SHP77 treated with DMSO at 0.1 percent for 48 hours (cell line): ENCODE data around the gene CACNG3.

Experiments used
- DNase-seq: peaks from one replicate; lab custom pipeline; 2025; lab: John Stamatoyannopoulos, UW

The CACNG3 gene

DNA sequence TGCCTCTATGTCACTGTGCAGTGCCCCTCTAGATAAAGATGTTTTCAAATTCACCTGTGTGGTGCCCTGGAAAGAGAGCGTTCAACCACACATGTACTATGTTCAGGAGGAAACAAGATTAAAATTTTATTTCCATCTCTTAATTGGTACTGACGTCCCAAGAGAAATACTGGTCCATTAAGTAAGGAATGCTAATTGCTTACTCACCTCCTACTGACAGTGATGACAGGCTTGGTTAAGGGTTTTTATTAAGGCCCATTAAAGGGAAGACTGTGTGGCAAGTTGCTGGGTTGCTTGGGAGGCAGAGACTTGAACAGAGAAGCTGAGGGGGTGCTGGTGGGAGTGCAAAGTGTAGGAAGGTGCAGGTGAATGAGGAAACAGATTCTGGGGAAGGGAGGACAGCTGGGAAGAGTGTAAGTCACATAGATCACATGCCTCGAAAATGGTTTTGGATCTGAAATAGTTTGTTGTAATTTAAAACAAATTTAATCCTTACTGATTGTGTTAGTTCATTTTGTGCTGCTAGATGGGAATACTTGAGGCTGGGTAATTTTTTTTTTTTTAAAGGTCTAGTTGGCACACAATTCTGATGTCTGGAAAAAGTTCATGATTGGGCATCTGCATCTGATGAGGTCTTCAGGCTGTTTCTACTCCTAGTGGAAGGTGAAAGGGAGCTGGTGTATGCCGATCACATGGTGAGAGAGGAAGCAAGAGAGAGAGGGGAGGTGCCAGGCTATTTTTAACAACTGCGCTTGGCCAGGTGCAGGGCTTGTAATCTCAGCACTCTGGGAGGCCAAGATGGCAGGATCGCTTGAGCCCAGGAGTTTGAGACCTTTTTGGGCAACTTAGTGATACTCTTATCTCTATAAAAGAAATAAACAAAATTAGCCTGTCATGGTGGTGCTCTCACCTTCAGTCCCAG is 140.5 kb downstream of the CACNG3 start:
- DNase-seq, result no peak

DNA sequence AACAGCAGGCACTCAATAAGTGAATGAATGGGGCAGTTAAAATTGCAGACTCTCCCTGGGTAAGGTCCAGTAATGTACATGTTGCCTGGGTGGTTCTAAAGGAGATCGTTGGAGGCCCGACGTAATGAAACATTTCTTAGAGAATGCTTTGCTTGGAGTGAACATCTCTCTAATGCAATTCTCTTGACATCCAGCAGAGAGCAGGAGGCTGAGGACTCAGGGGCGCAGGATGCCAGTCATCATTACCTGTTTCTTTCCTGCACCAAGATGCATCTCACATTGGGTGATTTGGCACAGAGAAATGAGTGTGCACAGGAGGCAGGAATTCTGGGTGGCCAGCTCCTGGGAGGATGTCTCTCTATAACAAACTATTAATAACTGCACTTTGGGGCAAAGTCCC is 152.9 kb downstream of the CACNG3 start:
- no peak for DNase-seq
